Measurements from ENCODE around the gene AMTN. TPM values are rescaled to one million over a fixed set of nuclear protein-coding genes. Genes with fewer than 3 reads are reported as not detected.

The AMTN gene
- total RNA-seq, 4 donors from 2014 or later: 1.2 TPM; not detected in 3

DNA sequence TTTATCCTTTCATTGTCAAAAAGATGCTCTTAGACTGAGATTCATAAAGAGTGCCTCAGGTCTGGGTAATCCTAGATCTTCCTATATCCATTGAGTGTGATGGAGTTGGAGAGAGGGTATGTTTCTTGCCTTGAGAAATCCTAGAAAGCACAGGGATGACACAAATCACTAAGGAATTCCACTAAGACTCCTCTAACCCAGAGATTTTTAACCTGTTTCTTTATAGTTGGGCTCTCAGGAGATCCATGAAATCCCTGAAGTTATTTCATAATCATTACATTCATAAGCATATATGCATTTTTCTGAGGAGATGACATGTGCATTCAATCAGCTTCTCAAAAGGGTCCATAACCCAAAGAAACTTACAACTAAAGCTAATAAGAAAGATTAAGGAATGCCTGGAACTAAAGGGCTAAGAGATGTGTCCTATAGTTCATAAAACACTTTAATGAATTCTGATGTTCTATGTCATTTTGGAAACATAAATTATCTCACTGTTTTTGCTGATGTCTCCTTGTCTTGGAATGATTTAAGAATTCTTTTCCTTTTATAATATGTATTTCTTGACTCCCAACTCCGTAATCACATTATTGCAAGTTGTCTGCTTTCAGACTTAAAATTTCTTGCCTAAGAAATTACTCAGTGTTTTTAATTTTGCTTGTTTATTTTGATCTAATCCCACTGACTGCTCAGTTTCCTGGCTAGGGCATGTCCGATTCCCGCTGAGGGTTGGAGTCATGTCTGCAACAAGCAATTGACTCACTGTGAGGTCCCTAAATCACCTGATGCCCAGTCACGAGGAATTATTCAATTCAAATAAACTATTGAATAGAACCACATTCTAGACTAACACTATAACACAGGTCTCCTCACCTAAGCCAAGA lies 2.8 kb upstream of the AMTN start:
- ATAC-seq: no peak
- H3K4me1 ChIP-seq: no peaks in the 10 kb centered on the region
- H3K9me3 ChIP-seq: no peaks in the 10 kb centered on the region
- H3K4me3 ChIP-seq: no peak overlapping the region
- H3K27me3 ChIP-seq: no peaks in the 10 kb centered on the region
- H3K27ac ChIP-seq: no peak overlapping the region
- 82 to 83% methylated on average over 4 of the region's 4 CpGs for WGBS, 2 donors (ENCODE audit: low coverage in 1 of 2)
- TF ChIP-seq POLR2A (IDR thresholded peaks at IDR 0.05): no peak
- TF ChIP-seq, protein P1, sequence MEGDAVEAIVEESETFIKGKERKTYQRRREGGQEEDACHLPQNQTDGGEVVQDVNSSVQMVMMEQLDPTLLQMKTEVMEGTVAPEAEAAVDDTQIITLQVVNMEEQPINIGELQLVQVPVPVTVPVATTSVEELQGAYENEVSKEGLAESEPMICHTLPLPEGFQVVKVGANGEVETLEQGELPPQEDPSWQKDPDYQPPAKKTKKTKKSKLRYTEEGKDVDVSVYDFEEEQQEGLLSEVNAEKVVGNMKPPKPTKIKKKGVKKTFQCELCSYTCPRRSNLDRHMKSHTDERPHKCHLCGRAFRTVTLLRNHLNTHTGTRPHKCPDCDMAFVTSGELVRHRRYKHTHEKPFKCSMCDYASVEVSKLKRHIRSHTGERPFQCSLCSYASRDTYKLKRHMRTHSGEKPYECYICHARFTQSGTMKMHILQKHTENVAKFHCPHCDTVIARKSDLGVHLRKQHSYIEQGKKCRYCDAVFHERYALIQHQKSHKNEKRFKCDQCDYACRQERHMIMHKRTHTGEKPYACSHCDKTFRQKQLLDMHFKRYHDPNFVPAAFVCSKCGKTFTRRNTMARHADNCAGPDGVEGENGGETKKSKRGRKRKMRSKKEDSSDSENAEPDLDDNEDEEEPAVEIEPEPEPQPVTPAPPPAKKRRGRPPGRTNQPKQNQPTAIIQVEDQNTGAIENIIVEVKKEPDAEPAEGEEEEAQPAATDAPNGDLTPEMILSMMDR (IDR thresholded peaks at IDR 0.05): no peak
- no peaks in the 10 kb centered on the region for H3K36me3 ChIP-seq

- H3K36me3 ChIP-seq: no peaks in the 10 kb centered on the region
- H3K9me3 ChIP-seq: no peaks in the 10 kb centered on the region
- no peaks in the 10 kb centered on the region for H3K4me1 ChIP-seq
- no peaks in the 10 kb centered on the region for H3K27me3 ChIP-seq
- WGBS, 2 donors (ENCODE audit: low coverage in 1 of 2): 22 to 44% methylated on average over 3 of the region's 3 CpGs
- TF ChIP-seq, protein P1 (IDR thresholded peaks at IDR 0.05): no peak
- TF ChIP-seq EP300 (IDR thresholded peaks at IDR 0.05): no peak
- TF ChIP-seq POLR2AphosphoS5 (IDR thresholded peaks at IDR 0.05): no peak
- TF ChIP-seq POLR2A (IDR thresholded peaks at IDR 0.05): no peak
- H3K27ac ChIP-seq: no peak overlapping the region
- no peak for ATAC-seq
- H3K4me3 ChIP-seq: no peak overlapping the region
These were observed 347 bp downstream of the AMTN start for GRCh38 chr4:70518716-70519115.

DNA sequence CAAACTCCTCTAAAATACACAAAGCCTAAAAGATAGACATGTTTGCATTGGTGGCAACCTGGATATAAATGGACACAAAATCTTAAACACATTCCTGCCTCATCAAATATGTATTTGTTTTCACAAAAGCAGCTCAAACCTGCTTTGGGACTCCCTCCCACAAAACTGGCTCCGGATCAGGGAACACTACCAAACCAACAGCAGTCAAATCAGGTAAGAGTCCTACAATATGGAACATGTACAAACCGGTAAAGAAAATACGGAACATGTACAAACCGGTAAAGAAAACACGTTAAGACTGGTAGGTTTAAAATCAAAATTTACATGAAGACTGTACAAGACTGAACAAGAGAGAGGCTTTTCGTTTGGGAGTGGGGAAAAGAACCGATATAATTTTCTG lies 4.3 kb downstream of the AMTN start:
- no peak for ATAC-seq
- Histone ChIP-seq H3K4me1 (no peaks in the 10 kb centered on the region), H3K27me3 (no peaks in the 10 kb centered on the region), H3K27ac (no peak overlapping the region), H3K36me3 (no peaks in the 10 kb centered on the region), H3K9me3 (no peaks in the 10 kb centered on the region), H3K4me3 (no peak overlapping the region)
- TF ChIP-seq EP300 (IDR thresholded peaks at IDR 0.05): no peak
- WGBS, 2 donors (ENCODE audit: low coverage in 1 of 2): 76 to 77% methylated on average over 6 to 7 of the region's 7 CpGs

GRCh38 chr4:70530997-70531396 lies 12.6 kb downstream of the AMTN start:
- no peak overlapping the region for H3K4me3 ChIP-seq
- H3K4me1 ChIP-seq: no peaks in the 10 kb centered on the region
- H3K27ac ChIP-seq: no peak overlapping the region
- H3K36me3 ChIP-seq: no peaks in the 10 kb centered on the region
- H3K9me3 ChIP-seq: no peaks in the 10 kb centered on the region
- no peak for ATAC-seq
- 76% methylated on average over 3 of the region's 5 CpGs; no CpG with 5 or more reads in 1 of the 2 donors for WGBS, 2 donors (ENCODE audit: low coverage in 1 of 2)
- TF ChIP-seq, protein P1 (IDR thresholded peaks at IDR 0.05): no peak
- TF ChIP-seq EP300 (IDR thresholded peaks at IDR 0.05) (no peak), POLR2AphosphoS5 (IDR thresholded peaks at IDR 0.05) (no peak), POLR2A (IDR thresholded peaks at IDR 0.05) (no peak)
- peaks cover 6% of the 10 kb centered on the region for H3K27me3 ChIP-seq

- ATAC-seq: no peak
- Histone ChIP-seq H3K36me3 (no peaks in the 10 kb centered on the region), H3K27ac (no peak overlapping the region), H3K4me3 (no peak overlapping the region), H3K9me3 (no peaks in the 10 kb centered on the region), H3K27me3 (peaks cover 6% of the 10 kb centered on the region), H3K4me1 (no peaks in the 10 kb centered on the region)
- TF ChIP-seq POLR2AphosphoS5 (IDR thresholded peaks at IDR 0.05): no peak
- no peak for TF ChIP-seq EP300 (IDR thresholded peaks at IDR 0.05)
- TF ChIP-seq, protein P1 (IDR thresholded peaks at IDR 0.05): no peak
- TF ChIP-seq POLR2A (IDR thresholded peaks at IDR 0.05): no peak
- WGBS, 2 donors (ENCODE audit: low coverage in 1 of 2): 60 to 73% methylated on average over 2 of the region's 2 CpGs
These were observed 13.6 kb downstream of the AMTN start for GRCh38 chr4:70531981-70532380.

Measured in gastroesophageal sphincter (tissue), 4 donors.